Measurements from ENCODE around the gene KPNB1.

DNA sequence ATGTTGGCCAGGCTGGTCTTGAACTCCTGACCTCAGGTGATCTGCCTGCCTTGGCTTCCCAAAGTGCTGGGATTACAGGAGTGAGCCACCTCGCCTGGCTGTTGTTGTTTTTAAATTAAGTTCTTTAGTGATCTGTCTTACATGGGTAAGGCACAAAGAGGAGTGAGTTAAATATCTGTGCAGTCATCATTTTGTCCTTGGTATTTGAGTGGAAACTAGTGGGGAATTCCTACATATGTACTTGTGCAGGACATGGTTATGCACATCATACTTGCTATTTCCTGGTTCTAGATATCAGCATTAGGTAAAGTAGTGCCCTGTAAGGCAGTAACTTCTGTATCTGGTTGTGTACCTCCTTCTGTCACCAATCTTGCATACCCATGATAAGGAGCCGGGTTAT lies 3.7 kb downstream of the KPNB1 start:
- TF ChIP-seq POLR2A (IDR thresholded peaks at IDR 0.05; ENCODE audit: low read depth) = no peak
- TF ChIP-seq, protein P1, sequence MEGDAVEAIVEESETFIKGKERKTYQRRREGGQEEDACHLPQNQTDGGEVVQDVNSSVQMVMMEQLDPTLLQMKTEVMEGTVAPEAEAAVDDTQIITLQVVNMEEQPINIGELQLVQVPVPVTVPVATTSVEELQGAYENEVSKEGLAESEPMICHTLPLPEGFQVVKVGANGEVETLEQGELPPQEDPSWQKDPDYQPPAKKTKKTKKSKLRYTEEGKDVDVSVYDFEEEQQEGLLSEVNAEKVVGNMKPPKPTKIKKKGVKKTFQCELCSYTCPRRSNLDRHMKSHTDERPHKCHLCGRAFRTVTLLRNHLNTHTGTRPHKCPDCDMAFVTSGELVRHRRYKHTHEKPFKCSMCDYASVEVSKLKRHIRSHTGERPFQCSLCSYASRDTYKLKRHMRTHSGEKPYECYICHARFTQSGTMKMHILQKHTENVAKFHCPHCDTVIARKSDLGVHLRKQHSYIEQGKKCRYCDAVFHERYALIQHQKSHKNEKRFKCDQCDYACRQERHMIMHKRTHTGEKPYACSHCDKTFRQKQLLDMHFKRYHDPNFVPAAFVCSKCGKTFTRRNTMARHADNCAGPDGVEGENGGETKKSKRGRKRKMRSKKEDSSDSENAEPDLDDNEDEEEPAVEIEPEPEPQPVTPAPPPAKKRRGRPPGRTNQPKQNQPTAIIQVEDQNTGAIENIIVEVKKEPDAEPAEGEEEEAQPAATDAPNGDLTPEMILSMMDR (IDR thresholded peaks at IDR 0.05) = no peak
